GM19035 (cell line): ENCODE data around the gene KCNMB1.

ENCODE experiments used
- ATAC-seq: cut with Tn5 transposase; IDR thresholded peaks from one replicate; pipeline ENCODE4 v1.9.1; 2021; ENCODE audit not compliant: unreplicated experiment

Gene KCNMB1

GRCh38 chr5:170416526-170416925 lies 27.4 kb upstream of the KCNMB1 start:
- ATAC-seq: no peak

- no peak for ATAC-seq
These were observed 25.6 kb upstream of the KCNMB1 start for GRCh38 chr5:170414786-170415185.

- ATAC-seq: no peak
These were observed 24.7 kb upstream of the KCNMB1 start for GRCh38 chr5:170413897-170414296.

- ATAC-seq: no peak
These were observed 21.9 kb upstream of the KCNMB1 start for GRCh38 chr5:170411100-170411499.

- no peak for ATAC-seq
These were observed 21.2 kb upstream of the KCNMB1 start for GRCh38 chr5:170410401-170410800.

GRCh38 chr5:170408877-170409660 lies 19.9 kb upstream of the KCNMB1 start:
- ATAC-seq: no peak

GRCh38 chr5:170408226-170408625 lies 19.1 kb upstream of the KCNMB1 start:
- ATAC-seq: no peak

DNA sequence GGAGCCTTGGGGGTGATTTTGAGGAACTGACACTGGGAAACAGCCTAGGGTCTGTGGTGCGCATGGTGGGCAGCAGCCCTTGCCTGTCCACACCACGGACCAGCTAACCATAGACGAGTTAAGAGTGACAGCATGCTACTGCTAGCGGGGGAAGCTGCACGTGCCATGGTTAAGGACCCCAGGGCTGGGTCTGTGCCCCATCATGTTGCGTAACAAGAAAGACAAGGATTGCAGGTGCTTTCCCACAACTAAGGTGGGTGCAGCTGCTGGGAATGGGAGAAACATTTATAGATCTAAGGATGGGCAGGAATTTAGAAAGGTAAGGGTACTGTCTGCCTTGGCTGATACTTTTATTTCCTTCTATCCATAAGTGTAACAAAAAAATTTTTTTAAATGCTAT lies 17.9 kb upstream of the KCNMB1 start:
- no peak for ATAC-seq

- ATAC-seq: no peak
These were observed 16.6 kb upstream of the KCNMB1 start for GRCh38 chr5:170405817-170406216.

- no peak for ATAC-seq
These were observed 15.2 kb upstream of the KCNMB1 start for GRCh38 chr5:170404398-170404797.

DNA sequence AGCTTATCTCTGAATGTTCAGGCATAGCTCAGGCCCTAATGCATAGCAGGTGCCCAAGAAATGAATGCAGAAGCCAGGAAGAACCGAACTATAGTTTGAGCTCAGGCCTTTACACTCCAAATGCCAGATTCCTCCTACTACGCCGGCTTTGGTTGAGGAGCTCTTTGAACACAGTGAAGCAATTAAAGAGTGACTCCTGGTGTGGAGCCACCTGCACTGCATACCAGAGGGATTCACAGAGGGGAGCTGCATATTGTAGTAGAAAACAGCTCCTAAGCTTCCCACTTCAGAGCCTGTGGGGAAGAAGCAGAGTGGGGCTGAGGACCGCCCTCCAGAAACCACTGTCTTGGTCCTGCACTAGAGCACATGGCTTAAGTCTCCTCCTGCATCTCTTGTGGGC lies 14.5 kb upstream of the KCNMB1 start:
- no peak for ATAC-seq

- ATAC-seq: no peak
These were observed 13.3 kb upstream of the KCNMB1 start for GRCh38 chr5:170402508-170402907.

DNA sequence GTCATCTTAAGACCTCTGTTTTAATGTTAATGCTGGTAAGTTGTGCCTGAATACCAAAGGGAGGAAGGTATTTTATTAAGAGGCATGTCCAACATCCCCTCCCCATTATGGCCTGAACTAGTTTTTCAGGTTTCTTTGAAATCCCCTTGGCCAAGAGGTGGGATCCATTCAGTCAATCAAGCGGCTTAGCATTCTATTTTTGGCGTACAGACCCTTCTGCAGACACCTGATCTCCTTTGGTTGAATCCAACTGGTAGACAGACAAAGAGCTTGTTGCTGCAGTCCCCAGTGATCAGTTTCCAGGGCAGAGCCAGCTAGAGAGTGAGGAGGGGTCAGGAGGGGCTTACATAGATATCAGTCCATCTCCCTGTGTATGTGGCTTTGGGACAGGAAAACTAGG lies 7.9 kb upstream of the KCNMB1 start:
- no peak for ATAC-seq

DNA sequence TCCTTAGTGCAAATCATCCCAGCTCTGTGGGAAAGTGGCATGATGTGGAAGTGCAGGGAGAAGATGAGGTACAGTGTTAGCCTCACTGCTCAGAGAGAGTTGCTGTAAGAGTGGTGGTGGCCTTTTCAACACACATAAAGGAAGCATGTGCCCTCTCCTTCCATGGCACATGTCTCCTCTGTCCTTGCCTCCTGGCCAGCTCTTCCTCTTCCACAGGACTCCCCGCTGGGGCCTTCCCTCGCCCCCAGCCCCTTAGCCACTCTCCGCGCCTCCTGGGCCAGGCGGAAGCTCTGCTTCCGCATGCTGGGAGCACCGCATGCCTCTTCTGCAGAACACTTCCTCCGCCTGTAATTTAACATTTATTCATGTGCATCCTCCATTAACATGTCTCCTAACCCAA lies 4.8 kb upstream of the KCNMB1 start:
- no peak for ATAC-seq

GRCh38 chr5:170393235-170393634 lies 4.1 kb upstream of the KCNMB1 start:
- ATAC-seq: no peak

- ATAC-seq: no peak
These were observed 1.3 kb upstream of the KCNMB1 start for GRCh38 chr5:170390472-170390871.

- ATAC-seq: no peak
These were observed 354 bp upstream of the KCNMB1 start for GRCh38 chr5:170389550-170389892.

GRCh38 chr5:170387775-170388639 lies 1.2 kb downstream of the KCNMB1 start:
- ATAC-seq: no peak

- no peak for ATAC-seq
These were observed 2.3 kb downstream of the KCNMB1 start for GRCh38 chr5:170386743-170387395.

GRCh38 chr5:170383227-170383626 lies 5.9 kb downstream of the KCNMB1 start:
- ATAC-seq: no peak

DNA sequence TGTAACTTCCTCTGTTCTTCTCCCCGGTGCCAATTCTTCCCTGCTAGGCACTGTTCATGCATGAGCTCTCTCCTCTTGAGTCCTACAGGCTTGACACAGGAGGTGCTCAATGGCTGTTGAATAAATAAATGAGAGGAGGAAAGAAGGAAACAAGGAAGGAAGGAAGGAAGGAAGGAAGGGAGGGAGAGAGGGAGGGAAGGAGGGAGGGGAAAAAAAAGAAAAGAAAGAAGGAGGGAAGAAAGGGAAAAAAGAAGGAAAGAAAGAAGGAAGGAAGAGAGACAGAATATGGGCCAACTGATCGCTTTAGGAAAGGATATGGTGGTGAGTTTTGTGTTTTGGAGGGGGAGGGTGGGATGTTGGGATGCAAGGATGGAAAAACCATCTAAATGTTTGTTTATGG lies 6.4 kb downstream of the KCNMB1 start:
- ATAC-seq: no peak
